Natural killer cell treated with Interleukin-12 subunit alpha and Interleukin-12 subunit beta and Interleukin-15 and Interleukin-18, amount 100 ng/mL, for 72 hours (primary cell): ENCODE measurements around the gene RFPL2. TPM values are rescaled to one million over a fixed set of nuclear protein-coding genes. Genes with fewer than 3 reads are reported as not detected.
A peak's percentile ranks its signal among the peaks of the same experiment; 100 is the strongest.

Source experiments
- ATAC-seq, 2 donors: fragments of 150-1000 bp; cut with Tn5 transposase in 1 of 2; sonication (Bioruptor Pico), chemical (Tn5 transposase) in 1 of 2; 2 replicates each; pipeline ENCODE4 v1.10.0; 2021
- DNase-seq: peaks from one replicate; pipeline ENCODE4 v3.0.0; 2022; ENCODE audit warnings: low spot score
- H3K27ac Mint-ChIP-seq, 2 donors: 1 replicate in 1 of 2; 2 replicates in 1 of 2; pipeline ENCODE4 v1.8.0; 2022; ENCODE audit warnings: mixed read lengths in 2 of 2, mild to moderate bottlenecking in 1 of 2, moderate library complexity in 1 of 2
- H3K27me3 Mint-ChIP-seq, 2 donors: 1 replicate in 1 of 2; 2 replicates in 1 of 2; pipeline ENCODE4 v1.8.0; 2022; ENCODE audit warnings: mixed read lengths in 2 of 2
- H3K36me3 Mint-ChIP-seq: one replicate; pipeline ENCODE4 v1.8.0; 2022; ENCODE audit warnings: mixed read lengths
- H3K4me1 Mint-ChIP-seq, 2 donors: 1 replicate in 1 of 2; 2 replicates in 1 of 2; pipeline ENCODE4 v1.8.0; 2022; ENCODE audit warnings: low read depth in 2 of 2, mixed read lengths in 2 of 2, mild to moderate bottlenecking in 1 of 2
- H3K4me3 Mint-ChIP-seq: one replicate; pipeline ENCODE4 v1.8.0; 2022; ENCODE audit warnings: mixed read lengths
- H3K9me3 Mint-ChIP-seq: 2 replicates; pipeline ENCODE4 v1.8.0; 2022; ENCODE audit warnings: mixed read lengths
- total RNA-seq, 2 donors: library from RNA; stranded (reverse); gene quantifications; one replicate each; pipeline ENCODE4 v1.2.3, GENCODE V29; 2022

RFPL2 gene
- total RNA-seq, 2 donors from 2014 or later: not detected

DNA sequence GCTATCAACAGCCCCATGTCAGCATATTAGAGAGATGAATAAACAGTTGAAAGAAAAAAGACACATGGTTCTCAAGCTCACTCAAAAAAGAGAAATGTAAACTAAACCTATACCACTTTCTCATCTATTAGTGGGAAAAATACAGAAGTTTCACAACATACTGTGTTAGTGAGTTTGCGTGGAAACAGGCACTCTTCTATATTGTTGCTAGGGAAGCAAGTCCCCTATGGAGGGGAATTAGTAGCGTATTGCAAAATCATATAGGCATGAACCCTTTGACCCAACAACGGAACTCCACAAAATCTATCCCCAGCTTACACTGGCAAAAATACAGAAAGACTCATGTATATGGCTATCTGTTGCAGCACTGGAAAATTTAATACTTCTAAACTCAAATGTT, 14.2 kb upstream of the RFPL2 start:
- H3K27ac Mint-ChIP-seq: no peak overlapping the region
- DNase-seq (no peak), ATAC-seq (no peak)
- H3K36me3 Mint-ChIP-seq: no peaks in the 10 kb centered on the region
- no peaks in the 10 kb centered on the region for H3K4me1 Mint-ChIP-seq
- H3K9me3 Mint-ChIP-seq: no peaks in the 10 kb centered on the region
- H3K27me3 Mint-ChIP-seq: peaks cover 17 to 43% of the 10 kb centered on the region in 2 donors
- no peak overlapping the region for H3K4me3 Mint-ChIP-seq

DNA sequence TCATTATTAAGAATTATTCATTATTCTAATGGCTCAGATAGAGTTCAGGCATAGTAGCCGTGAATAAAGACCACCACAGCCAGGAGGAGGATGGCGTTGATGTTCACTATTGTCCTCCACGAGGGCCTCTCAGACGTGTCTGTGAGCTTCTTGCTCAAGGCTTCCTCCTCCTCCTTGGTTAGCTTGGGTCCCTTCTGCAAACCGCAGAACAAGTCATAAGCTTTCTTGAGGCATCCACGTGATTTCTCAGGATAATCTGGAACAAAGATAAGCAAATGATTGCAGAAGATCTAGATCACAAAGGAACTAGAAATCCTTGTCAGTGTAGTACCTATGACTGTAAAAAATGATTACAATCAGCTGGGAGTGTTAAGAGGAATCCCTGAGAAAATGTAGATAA, 13.6 kb upstream of the RFPL2 start:
- no peaks in the 10 kb centered on the region for H3K9me3 Mint-ChIP-seq
- peaks cover 14 to 40% of the 10 kb centered on the region in 2 donors for H3K27me3 Mint-ChIP-seq
- no peak overlapping the region for H3K4me3 Mint-ChIP-seq
- H3K36me3 Mint-ChIP-seq: no peaks in the 10 kb centered on the region
- DNase-seq: no peak
- no peak overlapping the region for H3K27ac Mint-ChIP-seq
- ATAC-seq: no peak
- H3K4me1 Mint-ChIP-seq: no peaks in the 10 kb centered on the region

- Mint-ChIP-seq H3K36me3 (no peaks in the 10 kb centered on the region), H3K4me3 (no peak overlapping the region)
- no peak for ATAC-seq
Observed at GRCh38 chr22:32217465-32217864, 12.6 kb upstream of the RFPL2 start.

DNA sequence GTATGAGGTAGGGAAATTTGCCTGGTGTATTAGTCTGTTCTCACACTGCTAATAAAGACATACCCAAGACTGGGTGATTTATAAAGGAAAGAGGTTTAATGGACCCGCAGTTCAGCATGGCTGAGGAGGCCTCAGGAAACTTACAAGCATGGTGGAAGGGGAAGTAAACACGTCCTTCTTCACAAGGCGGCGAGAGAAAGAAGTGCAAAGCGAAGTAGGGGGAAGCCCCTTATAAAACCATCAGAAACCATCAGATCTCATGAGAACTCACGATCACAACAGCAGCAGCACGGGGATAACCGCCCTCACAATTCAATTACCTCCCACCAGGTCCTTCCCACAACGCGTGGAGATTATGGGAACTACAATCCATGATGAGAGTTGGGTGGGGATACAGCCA, 12.0 kb upstream of the RFPL2 start:
- Mint-ChIP-seq H3K36me3 (no peaks in the 10 kb centered on the region), H3K9me3 (no peaks in the 10 kb centered on the region), H3K27ac (no peak overlapping the region), H3K4me1 (no peaks in the 10 kb centered on the region), H3K4me3 (no peak overlapping the region), H3K27me3 (peaks cover 13 to 31% of the 10 kb centered on the region in 2 donors)
- ATAC-seq: no peak
- DNase-seq: no peak

More at GRCh38 chr22:32217465-32217864, 12.6 kb upstream of the RFPL2 start:
- Mint-ChIP-seq H3K4me1 (no peaks in the 10 kb centered on the region), H3K27me3 (peaks cover 15 to 35% of the 10 kb centered on the region in 2 donors), H3K9me3 (no peaks in the 10 kb centered on the region), H3K27ac (no peak overlapping the region)
- no peak for DNase-seq

DNA sequence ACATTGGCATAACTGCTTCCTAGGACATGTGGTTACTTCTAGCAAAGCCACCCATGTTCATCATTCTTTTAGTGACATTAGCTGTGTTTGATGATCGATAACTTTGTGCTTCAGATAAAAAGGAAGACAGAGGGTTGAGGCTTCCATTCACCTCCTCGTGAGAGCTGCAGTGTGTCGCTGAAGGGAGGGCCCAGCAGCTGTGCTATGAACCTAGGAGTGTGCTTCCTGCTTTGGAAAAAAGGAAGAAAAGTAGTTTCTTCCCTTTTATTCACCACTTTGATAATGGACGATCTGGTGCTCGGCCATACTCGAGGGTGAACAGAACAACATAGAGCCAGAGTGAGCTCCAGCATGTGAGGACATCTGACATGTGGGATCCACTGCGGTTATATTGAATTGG, 6.1 kb upstream of the RFPL2 start:
- no peaks in the 10 kb centered on the region for H3K36me3 Mint-ChIP-seq

DNA sequence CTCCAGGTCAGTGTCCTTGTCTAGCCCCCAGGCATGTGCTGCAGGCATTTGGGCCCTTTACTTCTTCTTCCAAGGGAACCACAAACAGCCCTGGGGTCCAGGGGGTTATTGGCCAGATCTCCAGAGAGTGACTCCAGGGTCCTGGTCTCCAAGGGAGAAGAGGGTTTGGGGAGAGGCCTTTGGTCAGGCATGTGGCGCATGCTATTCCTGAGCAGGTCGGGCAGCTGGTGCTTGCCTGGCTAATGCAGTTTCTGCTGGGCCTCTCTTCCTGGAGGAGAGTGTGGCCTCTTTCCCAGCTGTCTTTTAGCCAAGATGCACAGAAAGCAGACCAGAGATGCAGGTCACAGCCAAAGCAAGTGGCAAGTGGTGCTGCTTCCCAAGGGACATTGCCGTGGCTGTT, 3.8 kb upstream of the RFPL2 start:
- H3K36me3 Mint-ChIP-seq: no peaks in the 10 kb centered on the region
- ATAC-seq (no peak), DNase-seq (no peak)
- peaks cover 0 to 18% of the 10 kb centered on the region in 2 donors for H3K27me3 Mint-ChIP-seq
- no peaks in the 10 kb centered on the region for H3K9me3 Mint-ChIP-seq
- peaks cover 4 to 24% of the 10 kb centered on the region in 2 donors for H3K4me1 Mint-ChIP-seq
- H3K27ac Mint-ChIP-seq: no peak overlapping the region
- H3K4me3 Mint-ChIP-seq: no peak overlapping the region

More for the DNA sequence above, 6.1 kb upstream of the RFPL2 start:
- no peak for DNase-seq
- H3K4me3 Mint-ChIP-seq: no peak overlapping the region
- H3K27ac Mint-ChIP-seq: no peak overlapping the region
- H3K4me1 Mint-ChIP-seq: peaks cover 4 to 8% of the 10 kb centered on the region in 2 donors
- no peak for ATAC-seq
- peaks cover 8 to 9% of the 10 kb centered on the region in 2 donors for H3K27me3 Mint-ChIP-seq
- H3K9me3 Mint-ChIP-seq: no peaks in the 10 kb centered on the region

DNA sequence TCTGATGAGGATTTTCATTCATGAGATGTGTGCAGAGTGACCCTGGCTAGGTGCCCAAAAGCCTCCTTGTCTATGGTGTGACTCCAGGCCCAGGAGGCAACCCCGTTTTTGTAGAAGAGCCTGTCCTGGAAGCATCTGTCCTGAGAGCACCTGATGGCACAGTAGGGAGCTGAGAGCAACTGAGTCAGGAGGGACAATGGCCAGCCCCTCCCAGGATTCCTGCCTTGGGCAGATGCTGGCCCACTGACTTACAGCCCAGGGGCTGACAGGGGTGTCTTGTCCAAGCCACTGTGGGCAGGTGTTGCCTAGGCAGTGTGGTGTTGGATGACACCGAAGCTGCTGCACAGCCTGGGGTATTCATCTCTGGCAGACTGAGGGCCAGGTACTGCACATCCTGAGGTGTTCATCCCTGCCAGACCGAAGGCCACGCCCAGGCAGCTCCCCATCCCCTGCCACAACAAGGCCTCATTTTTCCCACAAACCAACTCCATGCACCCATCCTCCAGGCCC, 3.2 kb upstream of the RFPL2 start:
- Mint-ChIP-seq H3K9me3 (no peaks in the 10 kb centered on the region), H3K36me3 (no peaks in the 10 kb centered on the region), H3K4me3 (no peak overlapping the region)

DNA sequence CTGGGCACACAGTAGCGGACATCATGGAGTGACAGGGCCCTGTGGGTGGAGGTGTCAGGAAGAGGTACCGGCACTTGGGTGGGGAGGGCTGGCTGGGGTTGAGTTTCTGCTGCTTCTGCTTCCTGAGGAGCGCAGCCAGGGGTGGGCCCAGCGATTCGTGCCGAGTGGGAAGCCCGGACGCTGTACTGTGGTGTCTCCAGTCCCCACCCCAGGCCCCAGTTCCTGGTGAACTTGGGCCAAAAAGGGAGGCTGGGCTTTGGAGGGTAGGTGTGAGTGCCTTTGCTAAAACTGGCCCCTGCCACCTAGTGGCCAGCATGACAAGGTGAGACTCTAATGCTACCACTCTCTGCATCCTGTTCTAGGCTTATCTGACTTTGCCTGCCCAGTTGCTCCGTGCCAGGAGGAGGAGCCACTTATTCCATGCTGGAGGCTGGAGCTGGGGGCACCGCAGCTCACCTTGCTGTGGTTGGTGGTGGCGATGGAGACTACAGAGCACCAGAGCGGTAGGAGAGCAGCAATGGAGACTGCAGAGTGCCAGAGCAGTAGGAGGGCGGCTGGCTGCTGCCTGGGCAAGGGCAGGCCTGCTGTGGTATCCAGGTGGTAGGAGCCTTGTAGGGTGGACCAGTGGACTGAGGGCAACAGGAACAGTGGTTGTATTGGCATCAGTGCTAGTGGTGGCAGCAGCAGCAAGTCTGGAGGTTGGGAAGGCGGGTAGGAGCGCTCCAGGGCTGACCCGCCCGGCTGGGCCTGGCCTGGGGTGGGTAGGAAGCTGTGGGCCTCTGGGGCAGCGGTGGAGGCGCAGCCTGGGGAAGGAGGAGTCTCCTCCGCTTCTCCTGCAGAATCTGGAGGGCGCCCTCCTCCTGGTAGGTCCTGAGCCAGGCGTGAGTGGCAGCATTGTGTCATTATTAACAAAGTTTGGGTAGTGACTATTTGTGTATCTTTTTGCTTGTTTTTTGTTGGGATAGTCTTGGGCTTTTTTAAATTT, 2.2 kb upstream of the RFPL2 start:
- H3K4me1 Mint-ChIP-seq: peaks cover 4 to 27% of the 10 kb centered on the region in 2 donors
- ATAC-seq (peak in 1 of 2 donors; percentile 33), DNase-seq (no peak)
- H3K27me3 Mint-ChIP-seq: peaks cover 4 to 18% of the 10 kb centered on the region in 2 donors
- H3K9me3 Mint-ChIP-seq: no peaks in the 10 kb centered on the region
- H3K4me3 Mint-ChIP-seq: no peak overlapping the region
- H3K36me3 Mint-ChIP-seq: no peaks in the 10 kb centered on the region
- no peak overlapping the region for H3K27ac Mint-ChIP-seq

More for the DNA sequence above, 3.2 kb upstream of the RFPL2 start:
- ATAC-seq (no peak), DNase-seq (no peak)
- Mint-ChIP-seq H3K27ac (no peak overlapping the region), H3K27me3 (peaks cover 0 to 20% of the 10 kb centered on the region in 2 donors), H3K4me1 (peaks cover 4 to 24% of the 10 kb centered on the region in 2 donors)

DNA sequence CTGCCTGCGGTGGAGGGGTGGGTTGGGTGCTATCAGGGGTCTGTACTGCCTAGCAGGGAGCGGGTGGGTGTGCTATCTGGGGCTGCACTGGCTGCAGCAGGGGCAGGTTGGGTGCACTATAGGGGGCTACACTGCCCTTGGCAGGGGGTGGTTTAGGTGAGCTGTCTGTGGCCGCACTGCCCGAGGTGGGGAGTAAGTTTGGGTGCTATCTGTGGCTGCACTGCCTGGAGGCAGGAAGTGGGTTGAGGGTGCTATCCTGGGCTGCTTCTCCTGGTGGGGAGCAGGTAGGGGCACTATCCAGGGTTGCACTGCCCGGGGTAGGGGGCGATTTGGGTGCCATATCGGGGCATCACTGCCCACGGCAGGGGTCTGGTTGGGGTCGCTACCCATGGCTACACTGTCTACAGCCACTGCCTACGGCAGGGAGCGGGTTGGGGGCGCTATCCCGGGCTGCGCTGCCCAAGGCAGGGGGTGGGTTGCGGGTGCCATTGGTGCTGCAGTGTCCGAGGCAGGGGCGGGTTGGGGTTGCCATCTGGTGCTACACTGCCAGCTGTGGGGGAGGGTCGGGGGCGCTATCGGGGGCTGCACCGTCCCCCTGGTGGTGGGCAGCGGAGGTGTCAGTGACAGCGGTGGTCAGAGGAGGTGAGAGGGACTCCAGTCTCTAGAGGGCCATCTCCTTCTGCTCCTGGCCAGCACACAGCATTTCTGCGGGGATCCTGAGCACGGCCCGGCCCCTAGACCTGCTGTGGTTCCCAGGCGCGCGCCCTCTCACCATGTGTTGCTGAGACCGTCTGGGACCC, 1.3 kb upstream of the RFPL2 start:
- Mint-ChIP-seq H3K4me3 (no peak overlapping the region), H3K27me3 (peaks cover 7 to 20% of the 10 kb centered on the region in 2 donors), H3K4me1 (peaks cover 4 to 27% of the 10 kb centered on the region in 2 donors), H3K36me3 (no peaks in the 10 kb centered on the region), H3K9me3 (no peaks in the 10 kb centered on the region), H3K27ac (no peak overlapping the region)
- DNase-seq (no peak), ATAC-seq (no peak)

DNA sequence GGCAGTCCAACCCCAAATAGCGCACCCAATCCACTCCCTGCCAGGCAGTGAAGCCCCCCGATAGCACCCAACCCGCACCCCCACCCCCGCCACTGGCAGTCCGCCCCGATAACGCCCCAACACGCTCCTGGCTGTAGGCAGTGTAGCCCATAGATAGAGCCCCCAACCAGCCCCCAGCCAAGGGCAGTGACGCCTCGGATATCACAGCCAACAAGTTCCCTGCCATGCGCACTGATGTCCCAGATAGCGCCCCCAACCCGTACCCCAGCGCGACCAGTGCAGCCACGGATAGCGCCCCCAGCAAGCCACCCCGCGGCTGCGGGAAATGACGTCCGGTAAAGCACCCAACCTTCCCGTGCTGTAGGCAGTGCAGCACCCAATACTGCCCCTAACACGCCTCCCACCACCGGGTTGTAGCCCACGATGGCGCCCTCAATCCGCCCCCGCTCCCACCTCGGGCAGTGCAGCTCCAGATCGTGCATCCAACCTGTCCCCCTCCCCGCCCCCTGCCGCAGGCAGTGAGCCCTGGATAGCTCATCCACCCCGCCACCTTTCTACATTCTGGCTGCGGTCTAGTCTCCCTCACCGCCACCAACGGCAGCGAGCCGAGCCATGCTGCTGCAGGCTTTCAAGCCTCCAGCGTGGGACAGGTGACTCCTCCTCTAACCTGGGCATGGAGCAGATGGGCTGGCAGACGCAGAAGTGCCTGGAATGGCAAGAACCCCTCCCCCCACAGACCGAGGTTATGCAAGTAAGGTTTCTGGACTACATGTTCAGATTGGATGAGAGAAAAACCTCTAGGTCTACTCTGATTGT, 625 bp downstream of the RFPL2 start:
- ATAC-seq (no peak), DNase-seq (no peak)
- H3K36me3 Mint-ChIP-seq: no peaks in the 10 kb centered on the region
- peak overlapping the region; percentile 51 for H3K4me3 Mint-ChIP-seq
- H3K4me1 Mint-ChIP-seq: peaks cover 4 to 27% of the 10 kb centered on the region in 2 donors
- H3K27me3 Mint-ChIP-seq: peaks cover 7 to 26% of the 10 kb centered on the region in 2 donors
- H3K27ac Mint-ChIP-seq: peak overlapping the region in 1 of 2 donors; percentile 11
- H3K9me3 Mint-ChIP-seq: no peaks in the 10 kb centered on the region

GRCh38 chr22:32203181-32204039, 1.5 kb downstream of the RFPL2 start:
- Mint-ChIP-seq H3K4me1 (peaks cover 4 to 27% of the 10 kb centered on the region in 2 donors), H3K27ac (no peak overlapping the region), H3K36me3 (no peaks in the 10 kb centered on the region), H3K9me3 (no peaks in the 10 kb centered on the region), H3K4me3 (peak overlapping the region; percentile 51), H3K27me3 (peaks cover 7 to 30% of the 10 kb centered on the region in 2 donors)
- DNase-seq (no peak), ATAC-seq (no peak)

- no peaks in the 10 kb centered on the region for H3K36me3 Mint-ChIP-seq
- H3K27ac Mint-ChIP-seq: no peak overlapping the region
- DNase-seq (no peak), ATAC-seq (no peak)
- H3K27me3 Mint-ChIP-seq: peaks cover 7 to 30% of the 10 kb centered on the region in 2 donors
- no peak overlapping the region for H3K4me3 Mint-ChIP-seq
- peaks cover 4 to 27% of the 10 kb centered on the region in 2 donors for H3K4me1 Mint-ChIP-seq
- H3K9me3 Mint-ChIP-seq: no peaks in the 10 kb centered on the region
Observed at GRCh38 chr22:32202539-32203180, 2.2 kb downstream of the RFPL2 start.
